HG03354 (cell line): ENCODE results near the gene PAPPA2.

ENCODE experiments used
- ATAC-seq: cut with Tn5 transposase; IDR thresholded peaks from one replicate; pipeline ENCODE4 v1.9.1; 2021; ENCODE audit warnings: mild to moderate bottlenecking; ENCODE audit not compliant: unreplicated experiment, poor library complexity, severe bottlenecking

The PAPPA2 gene

GRCh38 chr1:176838276-176838995 is 375.5 kb downstream of the PAPPA2 start:
- no peak for ATAC-seq

- no peak for ATAC-seq
Observed at GRCh38 chr1:176839216-176839615, 376.2 kb downstream of the PAPPA2 start.

- ATAC-seq = no peak
Observed at GRCh38 chr1:176841238-176841637, 378.3 kb downstream of the PAPPA2 start.

GRCh38 chr1:176843352-176844297 is 380.6 kb downstream of the PAPPA2 start:
- no peak for ATAC-seq

GRCh38 chr1:176847052-176847451 is 384.1 kb downstream of the PAPPA2 start:
- ATAC-seq = no peak

- ATAC-seq = no peak
Observed at GRCh38 chr1:176849281-176849680, 386.3 kb downstream of the PAPPA2 start.

- no peak for ATAC-seq
Observed at GRCh38 chr1:176850871-176851270, 387.9 kb downstream of the PAPPA2 start.

GRCh38 chr1:176852124-176852523 is 389.1 kb downstream of the PAPPA2 start:
- ATAC-seq = no peak

- ATAC-seq = no peak
Observed at GRCh38 chr1:176853503-176853902, 390.5 kb downstream of the PAPPA2 start.

- no peak for ATAC-seq
Observed at GRCh38 chr1:176854121-176854520, 391.1 kb downstream of the PAPPA2 start.

GRCh38 chr1:176854758-176855745 is 392.1 kb downstream of the PAPPA2 start:
- no peak for ATAC-seq

- no peak for ATAC-seq
Observed at GRCh38 chr1:176857632-176858031, 394.7 kb downstream of the PAPPA2 start.

GRCh38 chr1:176858433-176858916 is 395.5 kb downstream of the PAPPA2 start:
- ATAC-seq = no peak

- ATAC-seq = no peak
Observed at GRCh38 chr1:176863613-176864012, 400.6 kb downstream of the PAPPA2 start.

GRCh38 chr1:176864211-176864610 is 401.2 kb downstream of the PAPPA2 start:
- no peak for ATAC-seq

- ATAC-seq = no peak
Observed at GRCh38 chr1:176866011-176866714, 403.2 kb downstream of the PAPPA2 start.

- no peak for ATAC-seq
Observed at GRCh38 chr1:176869577-176869976, 406.6 kb downstream of the PAPPA2 start.

GRCh38 chr1:176876966-176877515 is 414.1 kb downstream of the PAPPA2 start:
- ATAC-seq = no peak

- ATAC-seq = no peak
Observed at GRCh38 chr1:176877557-176877956, 414.6 kb downstream of the PAPPA2 start.
